Fibroblast of skin of left quadriceps (primary cell): ENCODE measurements around the gene PLEKHA8.
A peak's percentile ranks its signal among the peaks of the same experiment; 100 is the strongest.

Experiments
- DNase-seq, 2 experiments: peaks; one replicate each; pipeline ENCODE4 v3.0.0-alpha.2; 2013; ENCODE audit warnings: low read depth in 2 of 2

The PLEKHA8 gene, protein sequence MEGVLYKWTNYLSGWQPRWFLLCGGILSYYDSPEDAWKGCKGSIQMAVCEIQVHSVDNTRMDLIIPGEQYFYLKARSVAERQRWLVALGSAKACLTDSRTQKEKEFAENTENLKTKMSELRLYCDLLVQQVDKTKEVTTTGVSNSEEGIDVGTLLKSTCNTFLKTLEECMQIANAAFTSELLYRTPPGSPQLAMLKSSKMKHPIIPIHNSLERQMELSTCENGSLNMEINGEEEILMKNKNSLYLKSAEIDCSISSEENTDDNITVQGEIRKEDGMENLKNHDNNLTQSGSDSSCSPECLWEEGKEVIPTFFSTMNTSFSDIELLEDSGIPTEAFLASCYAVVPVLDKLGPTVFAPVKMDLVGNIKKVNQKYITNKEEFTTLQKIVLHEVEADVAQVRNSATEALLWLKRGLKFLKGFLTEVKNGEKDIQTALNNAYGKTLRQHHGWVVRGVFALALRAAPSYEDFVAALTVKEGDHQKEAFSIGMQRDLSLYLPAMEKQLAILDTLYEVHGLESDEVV

GRCh38 chr7:30028216-30028748 lies at the start of gene PLEKHA8:
TSS of gene PLEKHA8 (plus strand) at chr7:30028412. CDS start at chr7:30028763, 351 bp downstream.
- peak; percentile 71 to 75 for DNase-seq

DNA sequence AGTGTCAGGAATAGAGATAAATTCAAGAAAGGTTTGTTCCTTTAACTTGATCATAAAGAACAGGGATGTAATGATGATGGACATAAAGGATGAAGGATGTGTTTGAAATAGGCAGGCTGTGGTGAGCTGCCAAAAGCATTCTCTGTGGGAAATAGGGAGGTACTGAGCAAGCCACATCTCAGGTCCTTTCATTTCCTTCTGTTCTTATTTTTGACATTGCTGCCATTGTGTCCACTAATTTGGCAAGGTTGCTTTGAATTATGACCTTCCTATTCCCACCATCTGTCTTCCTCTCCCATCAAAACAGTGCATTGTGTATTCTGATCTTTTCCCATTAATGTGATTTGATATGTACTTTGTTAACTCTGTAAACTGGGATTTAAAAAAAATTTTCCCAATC lies 48.1 kb upstream of the PLEKHA8 start:
- no peak for DNase-seq

- no peak for DNase-seq
These were observed 41.1 kb upstream of the PLEKHA8 start for GRCh38 chr7:29987083-29987482.

- peak; percentile 79 to 81 for DNase-seq
These were observed 40.3 kb upstream of the PLEKHA8 start for GRCh38 chr7:29987811-29988317.

DNA sequence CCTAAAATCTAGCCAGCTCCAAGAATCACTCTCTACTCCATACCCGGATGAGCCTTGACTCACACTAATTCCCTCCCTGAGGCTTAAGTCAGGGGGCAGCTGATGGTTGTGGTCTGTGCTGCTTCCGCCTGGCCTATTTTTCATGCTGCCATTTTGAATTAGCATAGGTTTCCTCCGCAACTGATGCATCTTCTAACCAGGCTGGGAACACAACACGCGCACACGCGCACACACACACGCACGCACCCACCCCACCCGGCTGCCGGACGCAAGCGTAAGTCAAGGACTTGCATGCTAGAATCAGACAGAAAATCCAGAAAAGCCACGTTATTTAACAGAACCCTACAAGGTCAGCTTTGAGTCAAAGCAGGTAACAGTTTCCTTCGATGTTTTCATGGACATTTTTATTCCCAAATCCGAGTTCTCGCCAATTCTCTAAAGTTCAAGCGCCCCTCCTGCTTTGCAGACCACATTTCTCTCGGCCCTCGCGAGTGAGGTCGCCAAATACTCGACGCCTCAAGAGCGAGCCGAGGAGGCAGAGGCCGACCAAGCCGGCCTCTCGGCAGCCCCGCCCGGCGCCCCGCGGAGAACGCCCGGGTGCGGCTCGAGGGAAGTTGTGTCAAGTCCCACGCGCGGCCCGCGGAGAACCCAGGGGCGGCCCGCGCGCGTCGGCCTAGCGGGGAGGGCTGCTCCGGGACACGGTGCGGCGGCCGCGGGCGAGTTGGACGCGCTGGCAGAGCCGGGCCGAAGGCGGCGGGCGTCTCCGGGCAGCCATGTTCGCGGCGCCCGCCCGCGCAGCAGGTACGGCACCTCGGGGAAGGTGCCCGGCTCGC lies 39.6 kb upstream of the PLEKHA8 start:
- DNase-seq, result peak; percentile 50 to 58

DNA sequence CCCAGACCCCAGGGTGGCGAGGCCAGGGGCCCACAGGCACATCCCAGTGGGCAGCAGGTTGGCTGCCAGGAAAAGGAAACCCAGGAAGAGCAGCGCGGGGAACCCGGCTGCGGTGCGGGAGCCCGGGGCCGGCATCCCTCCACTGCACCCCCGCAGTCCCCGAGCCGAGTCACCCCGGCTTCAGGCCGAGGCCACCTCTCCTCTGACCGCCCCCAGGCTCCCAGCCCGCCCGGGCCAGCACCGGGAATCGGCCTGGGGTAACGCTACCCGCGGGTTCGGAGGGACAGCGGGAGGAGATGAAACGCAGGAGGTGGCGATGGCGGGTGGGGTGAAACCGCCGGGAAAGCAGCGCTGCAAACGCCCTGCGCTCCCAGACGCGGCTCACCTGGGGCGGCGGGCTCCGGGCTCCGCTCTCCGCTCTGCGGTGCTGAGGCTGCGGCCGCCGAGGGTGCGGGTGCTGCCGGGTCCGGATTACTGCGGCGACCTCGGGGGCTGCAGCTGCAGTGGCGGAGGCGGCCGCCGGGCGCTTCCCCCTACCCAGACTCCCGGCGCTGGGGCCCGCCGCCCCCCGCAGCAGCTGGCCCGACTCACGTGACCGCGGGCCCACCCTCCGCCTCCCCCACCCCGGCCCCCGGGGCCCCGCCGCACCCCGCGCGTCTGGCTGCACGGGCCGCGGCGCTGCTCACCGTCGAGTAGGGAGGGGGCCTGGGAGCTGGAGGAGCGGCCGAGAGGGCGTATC lies 38.8 kb upstream of the PLEKHA8 start, which contains the start of gene SCRN1:
Gene SCRN1, minus strand, starts transcription at position 545 of the 739 bp plus-strand sequence. CDS start 20,734 bp downstream, outside the sequence.
- DNase-seq, result no peak

- DNase-seq, result no peak
These were observed 37.3 kb upstream of the PLEKHA8 start for GRCh38 chr7:29990931-29991330.

DNA sequence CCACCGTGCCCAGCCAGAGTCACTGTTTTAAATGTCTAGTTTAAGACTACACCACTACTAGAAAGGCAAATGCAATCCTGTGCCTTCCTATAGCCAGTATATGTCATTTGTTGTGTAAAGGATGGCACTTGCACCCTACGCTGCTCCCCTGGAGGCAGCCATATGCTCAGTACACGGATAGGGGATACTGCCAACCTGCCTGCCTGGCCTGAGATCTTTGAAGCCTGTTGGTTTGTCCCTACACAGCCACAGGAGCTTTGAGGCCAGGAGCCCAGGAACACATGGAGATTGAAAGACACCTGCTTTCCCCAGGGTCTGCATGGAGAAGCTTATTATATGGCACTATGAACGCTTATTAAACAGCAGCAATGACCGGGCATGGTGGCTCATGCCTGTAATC lies 36.3 kb upstream of the PLEKHA8 start:
- no peak for DNase-seq

- DNase-seq, result no peak
These were observed 35.1 kb upstream of the PLEKHA8 start for GRCh38 chr7:29993140-29993539.

DNA sequence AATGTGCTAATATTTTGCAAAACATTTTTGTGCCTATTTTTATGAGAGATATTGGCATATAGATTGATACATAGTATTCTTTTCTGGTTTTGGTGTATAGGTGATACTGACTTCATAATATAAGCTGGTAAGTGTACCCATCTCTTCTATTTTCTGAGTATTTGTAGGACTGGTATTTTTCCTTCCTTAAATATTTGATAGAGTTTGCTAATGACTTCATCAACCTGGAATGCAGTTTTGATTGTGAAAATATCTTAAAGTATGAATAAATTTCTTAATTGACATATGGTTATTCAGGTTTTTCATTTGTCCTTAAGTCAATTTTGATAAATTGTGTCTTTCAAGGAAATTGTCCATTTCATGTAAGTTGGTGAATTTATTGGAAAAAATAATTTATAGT lies 32.6 kb upstream of the PLEKHA8 start:
- no peak for DNase-seq

DNA sequence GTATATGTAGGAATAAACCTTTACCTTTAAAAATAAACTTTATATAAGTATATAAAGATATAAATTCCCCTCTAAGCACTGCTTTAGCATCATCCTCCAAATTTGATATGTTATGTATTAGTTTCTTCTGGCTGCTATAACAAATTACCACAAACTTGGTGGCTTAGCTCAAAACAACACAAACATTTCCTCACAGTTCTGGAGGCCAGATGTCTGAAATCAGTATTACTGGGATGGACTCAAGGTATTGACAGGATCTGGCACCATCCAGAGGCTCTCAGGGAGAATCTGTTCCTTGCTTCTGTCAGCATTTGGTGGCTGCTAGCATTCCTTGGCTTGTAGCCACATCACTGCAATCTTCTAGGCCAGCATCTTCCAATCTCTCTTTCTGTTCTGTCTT lies 31.9 kb upstream of the PLEKHA8 start:
- DNase-seq, result no peak

- DNase-seq, result no peak
These were observed 29.7 kb upstream of the PLEKHA8 start for GRCh38 chr7:29998489-29998888.

GRCh38 chr7:30001998-30002397 lies 26.2 kb upstream of the PLEKHA8 start:
- no peak for DNase-seq

- DNase-seq, result no peak
These were observed 25.1 kb upstream of the PLEKHA8 start for GRCh38 chr7:30003098-30003497.

- no peak for DNase-seq
These were observed 22.7 kb upstream of the PLEKHA8 start for GRCh38 chr7:30005464-30005863.

- no peak for DNase-seq
These were observed 18.2 kb upstream of the PLEKHA8 start for GRCh38 chr7:30010021-30010420.

DNA sequence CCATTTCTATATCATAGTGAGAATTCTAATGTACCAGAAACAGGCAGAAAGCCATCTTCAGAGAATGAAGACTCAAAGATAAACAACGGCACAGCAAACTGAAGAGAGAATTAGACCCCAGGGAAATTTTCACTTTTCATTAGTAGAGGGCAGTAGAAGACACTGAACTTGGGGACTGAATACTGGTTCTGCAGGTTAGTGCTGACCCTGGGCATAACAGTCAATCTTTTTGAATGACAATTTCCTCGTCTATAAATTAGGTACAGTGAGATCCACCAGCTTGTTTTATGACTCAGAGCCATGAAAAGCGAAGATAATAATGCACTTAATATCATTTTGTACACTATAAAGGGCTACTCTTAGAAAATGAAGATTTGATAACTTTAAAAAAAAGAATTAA lies 15.5 kb upstream of the PLEKHA8 start:
- no peak for DNase-seq

- no peak for DNase-seq
These were observed 9.8 kb upstream of the PLEKHA8 start for GRCh38 chr7:30018451-30018850.

DNA sequence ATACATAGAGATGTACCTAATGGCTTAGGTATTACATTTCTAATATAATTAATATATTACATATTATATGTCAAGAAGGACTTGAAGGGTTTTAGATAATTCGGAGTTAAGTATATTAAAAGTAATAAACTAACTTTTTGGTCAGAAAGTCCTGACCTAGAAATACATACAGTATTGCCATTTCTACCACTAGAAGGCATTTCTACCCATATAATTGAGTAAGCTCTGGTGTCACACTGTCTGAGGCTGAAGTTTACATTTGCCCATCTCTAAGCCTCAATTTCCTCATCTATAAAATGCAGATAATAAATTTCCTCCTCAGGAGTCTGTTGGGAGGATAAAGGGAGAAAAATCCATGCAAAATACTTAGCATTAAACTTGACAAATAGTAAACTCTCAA lies 8.8 kb upstream of the PLEKHA8 start:
- no peak for DNase-seq

DNA sequence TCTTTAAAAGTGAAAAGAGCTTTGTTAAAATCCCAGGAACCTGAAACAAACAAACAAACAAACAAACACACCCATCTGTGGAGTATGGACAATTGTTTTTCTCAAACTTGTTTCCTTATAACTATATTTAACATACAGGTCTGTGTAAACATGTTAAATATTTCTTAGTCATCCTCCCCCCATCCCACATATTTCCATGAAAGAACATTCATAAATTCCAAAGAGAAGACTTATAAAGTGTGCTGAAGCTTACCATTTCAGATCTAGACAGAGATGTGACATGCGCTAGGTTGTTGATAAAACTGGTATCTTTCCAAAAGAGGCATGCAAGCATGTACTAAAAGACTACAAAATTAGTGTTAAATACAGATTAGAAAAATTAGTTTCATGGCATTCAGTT lies 8.3 kb upstream of the PLEKHA8 start:
- DNase-seq, result no peak

DNA sequence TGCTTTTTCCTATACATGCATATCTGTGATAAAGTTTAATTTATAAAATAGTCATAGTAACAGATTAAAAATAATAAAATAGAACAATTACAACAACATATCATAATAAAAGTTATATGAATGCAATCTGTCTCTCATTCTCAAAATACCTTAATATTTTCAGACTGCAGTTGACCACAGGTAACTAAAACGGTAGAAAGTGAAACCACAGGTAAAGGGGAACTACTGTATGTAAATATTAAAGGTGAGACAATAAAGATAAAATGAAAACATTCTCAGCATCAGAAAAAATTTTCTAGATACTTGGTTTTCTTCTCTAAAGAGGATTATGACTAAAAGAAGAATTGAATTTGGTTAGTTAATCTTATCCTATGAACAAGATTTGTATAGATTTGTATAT lies 7.7 kb upstream of the PLEKHA8 start:
- DNase-seq, result no peak
